Measurements from ENCODE around the gene LRAT. TPM values are rescaled to one million over a fixed set of nuclear protein-coding genes. Genes with fewer than 3 reads are reported as not detected.

Gene LRAT
- total RNA-seq, 1 donor from 2014 or later = not detected

- DNase-seq = no peak
These were observed 34.5 kb downstream of the LRAT start for GRCh38 chr4:154778264-154778663.

GRCh38 chr4:154779362-154779947, 35.7 kb downstream of the LRAT start:
- DNase-seq = peak; percentile 2

- DNase-seq = no peak
These were observed 37.6 kb downstream of the LRAT start, which contains the start of gene RBM46 for GRCh38 chr4:154781126-154781982. RBM46 (plus strand) TSS chr4:154781272; CDS start chr4:154796753, 15,481 bp downstream.

- no peak for DNase-seq
These were observed 38.1 kb downstream of the LRAT start for GRCh38 chr4:154781983-154782293.

Small RNA genes lying within 50 kb of the gene (small RNA-seq; reads per million reads assigned to genes)
- gene NDUFB2P1 (ENCODE audit: low replicate concordance) (not detected), gene RNU2-44P (ENCODE audit: low replicate concordance) (not detected), gene RNU2-66P (ENCODE audit: low replicate concordance) (not detected)

Other genes with a start within 250 kb of the LRAT start
- gene PLRG1, start 193.6 kb upstream of the LRAT start, total RNA-seq = 47.2 TPM
- gene FGB, start 181.0 kb upstream of the LRAT start, total RNA-seq = not detected
- gene FGA, start 153.3 kb upstream of the LRAT start, total RNA-seq = not detected
- gene FGG, start 131.3 kb upstream of the LRAT start, total RNA-seq = not detected
- not detected for gene RBM46, start 37.3 kb downstream of the LRAT start, total RNA-seq

Measured in skin of body (tissue), 3 donors.